Right hindlimb (tissue), 1 donor: ENCODE results near the gene CDH26.
"Not testable (repeated sequence)": the region's sequence is repeated elsewhere in the genome, so short reads cannot be mapped to it uniquely, and the experiment has no call there.

Experiments
- DNase-seq: peaks from one replicate; pipeline ENCODE4 v3.0.0-alpha.2; 2018

CDH26 gene

DNA sequence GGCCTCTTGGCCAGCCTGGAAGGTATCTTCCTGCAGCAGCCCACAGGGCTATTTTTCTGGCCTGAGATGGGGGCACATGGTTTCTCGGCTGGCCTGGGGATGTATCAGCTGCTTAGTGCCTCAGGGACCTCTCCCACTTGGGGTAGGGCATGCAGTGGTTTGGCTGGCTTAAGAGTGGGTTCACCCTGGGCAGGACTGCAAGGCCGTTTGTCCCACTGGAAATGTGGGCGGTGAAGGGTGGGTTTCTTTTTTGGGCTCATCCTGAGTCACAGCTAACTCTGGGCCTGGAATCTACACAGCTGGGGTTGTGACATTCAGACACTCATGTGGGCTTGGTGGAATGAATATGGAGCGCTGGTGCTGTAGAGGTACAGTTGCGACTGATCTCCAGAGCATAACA lies 62.0 kb downstream of the CDH26 start:
- DNase-seq, result no peak

DNA sequence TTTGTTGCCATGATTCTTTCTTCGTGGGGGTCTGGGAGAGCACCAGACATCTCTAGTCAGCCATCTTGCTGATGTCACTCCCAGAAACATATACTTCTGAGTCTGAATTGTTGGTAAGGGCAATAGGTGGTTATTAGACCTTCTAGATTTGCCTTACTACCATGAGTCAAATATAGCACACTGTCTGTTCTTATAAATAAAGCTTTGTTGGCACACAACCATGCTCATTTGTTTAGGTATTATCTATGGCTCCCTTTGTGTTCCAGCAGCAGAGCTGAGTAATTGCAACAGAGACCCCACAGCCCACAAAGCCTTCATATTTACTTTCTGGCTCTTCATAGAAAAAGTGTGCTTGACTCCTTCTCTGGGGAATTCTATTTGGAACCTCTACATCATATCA lies 62.9 kb downstream of the CDH26 start:
- DNase-seq, result no peak

DNA sequence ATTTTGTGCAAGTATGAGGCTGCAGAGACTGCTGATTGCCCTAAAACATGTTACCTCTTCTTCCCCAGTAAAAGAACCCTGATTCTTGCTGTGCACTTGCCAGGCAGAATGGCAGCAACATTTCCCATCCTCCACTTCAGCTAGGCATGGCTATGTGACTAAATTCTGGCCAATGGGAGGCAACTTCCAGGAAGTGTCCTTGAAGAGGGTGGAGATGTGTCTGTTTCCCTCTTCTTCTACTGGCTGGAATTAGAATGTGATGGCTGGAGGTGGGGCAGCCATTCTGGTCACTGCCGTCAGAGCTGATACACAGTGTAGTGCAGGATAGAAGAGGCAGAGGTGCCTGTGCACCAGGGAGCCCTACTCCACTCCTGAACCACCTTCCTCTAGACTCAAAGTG lies 64.6 kb downstream of the CDH26 start:
- no peak for DNase-seq

DNA sequence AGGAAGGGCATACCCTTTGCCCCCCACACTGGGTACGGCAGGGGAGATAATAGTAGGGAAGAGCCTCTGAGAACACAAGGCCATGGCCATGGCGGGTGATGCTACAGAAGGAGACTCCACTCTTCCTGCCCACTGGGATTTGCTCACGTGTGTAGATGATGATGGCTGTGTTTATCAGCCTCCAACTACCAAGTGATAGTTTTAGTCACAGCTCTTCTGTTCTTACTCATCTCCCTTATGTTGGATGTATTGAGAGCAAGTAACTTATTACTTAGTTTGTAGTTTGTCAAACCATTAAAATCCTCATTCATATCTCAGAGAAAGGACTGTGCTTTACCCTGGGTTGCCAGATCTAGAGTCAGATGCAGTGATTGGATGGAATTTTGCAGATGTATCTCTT lies 66.0 kb downstream of the CDH26 start:
- DNase-seq, result no peak

DNA sequence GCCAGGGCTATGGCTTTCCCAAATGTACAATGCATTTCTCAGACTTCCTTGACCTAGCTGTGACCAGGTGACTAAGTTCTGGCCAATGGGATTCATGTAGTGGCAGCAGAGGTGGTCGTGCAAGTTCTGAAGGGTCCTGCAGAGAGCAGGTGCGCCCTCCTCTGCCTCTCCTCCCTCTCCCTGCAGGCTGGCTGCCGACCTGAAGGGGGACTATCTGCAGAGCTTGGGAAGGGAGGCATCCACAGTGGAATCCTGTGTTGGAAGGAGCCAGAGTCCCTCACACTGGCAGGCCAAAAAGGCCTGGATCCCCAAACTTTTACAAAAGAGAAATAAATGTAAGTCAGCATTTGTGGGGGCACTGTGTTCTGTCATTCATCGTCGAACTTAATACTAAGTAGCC lies 66.6 kb downstream of the CDH26 start:
- DNase-seq, result no peak

DNA sequence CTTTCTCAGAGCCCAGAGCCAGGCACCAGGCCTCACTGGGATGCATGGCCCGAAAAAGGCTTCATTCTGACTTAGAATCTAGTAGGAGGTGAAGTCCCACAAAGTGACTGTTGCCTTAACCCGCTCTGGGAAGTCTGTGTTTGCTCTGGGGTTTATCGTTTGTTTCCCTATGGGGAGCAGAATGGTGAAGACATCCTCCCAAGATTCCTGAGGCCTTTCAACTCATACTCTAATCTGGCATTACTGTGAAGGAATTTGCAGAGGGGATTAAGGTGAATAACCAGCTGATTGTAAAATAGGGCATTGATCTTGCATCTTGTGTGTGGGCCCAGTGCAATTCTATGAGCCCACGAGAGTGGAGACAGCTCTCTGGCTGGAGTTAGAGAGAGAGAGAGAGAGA lies 67.8 kb downstream of the CDH26 start:
- no peak for DNase-seq

DNA sequence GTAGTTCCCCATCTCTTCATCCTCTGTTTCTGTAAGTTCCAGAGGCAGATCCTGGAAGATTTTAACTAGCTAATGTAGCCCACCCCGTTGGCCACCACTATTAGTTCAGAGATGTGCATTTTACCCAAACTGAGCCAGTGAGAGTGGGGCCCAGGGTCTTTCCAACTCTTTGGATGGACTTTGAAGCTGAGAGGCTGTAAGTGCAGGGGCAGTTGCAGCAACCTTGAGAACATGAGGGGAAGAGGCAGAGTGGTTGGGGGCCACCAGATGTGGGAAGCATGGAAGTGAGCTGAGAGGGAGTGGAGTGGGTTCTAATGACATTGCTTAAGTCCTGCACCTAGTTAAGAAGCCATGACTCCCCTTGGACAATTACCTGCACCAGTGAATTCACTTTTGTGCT lies 72.2 kb downstream of the CDH26 start:
- DNase-seq, result no peak

DNA sequence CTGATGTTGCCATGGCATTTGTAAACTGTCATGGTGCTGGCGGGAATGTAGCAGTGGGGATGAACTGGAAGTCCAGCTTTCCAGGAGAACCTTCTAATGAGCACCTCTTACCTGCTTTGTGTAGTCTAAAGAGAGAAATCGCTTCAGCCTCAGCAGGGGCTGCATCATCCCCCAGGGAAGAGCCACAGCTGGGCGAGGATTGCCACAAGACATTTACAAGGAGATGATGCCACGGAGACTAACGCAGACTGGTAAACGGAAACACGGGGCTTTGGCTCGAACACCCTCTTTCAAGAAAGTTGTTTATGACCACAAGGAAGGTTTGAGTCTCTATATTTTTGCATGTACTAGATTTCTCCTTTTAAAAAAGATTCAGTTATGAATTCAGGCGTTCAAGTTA lies 72.9 kb downstream of the CDH26 start:
- DNase-seq, result no peak

DNA sequence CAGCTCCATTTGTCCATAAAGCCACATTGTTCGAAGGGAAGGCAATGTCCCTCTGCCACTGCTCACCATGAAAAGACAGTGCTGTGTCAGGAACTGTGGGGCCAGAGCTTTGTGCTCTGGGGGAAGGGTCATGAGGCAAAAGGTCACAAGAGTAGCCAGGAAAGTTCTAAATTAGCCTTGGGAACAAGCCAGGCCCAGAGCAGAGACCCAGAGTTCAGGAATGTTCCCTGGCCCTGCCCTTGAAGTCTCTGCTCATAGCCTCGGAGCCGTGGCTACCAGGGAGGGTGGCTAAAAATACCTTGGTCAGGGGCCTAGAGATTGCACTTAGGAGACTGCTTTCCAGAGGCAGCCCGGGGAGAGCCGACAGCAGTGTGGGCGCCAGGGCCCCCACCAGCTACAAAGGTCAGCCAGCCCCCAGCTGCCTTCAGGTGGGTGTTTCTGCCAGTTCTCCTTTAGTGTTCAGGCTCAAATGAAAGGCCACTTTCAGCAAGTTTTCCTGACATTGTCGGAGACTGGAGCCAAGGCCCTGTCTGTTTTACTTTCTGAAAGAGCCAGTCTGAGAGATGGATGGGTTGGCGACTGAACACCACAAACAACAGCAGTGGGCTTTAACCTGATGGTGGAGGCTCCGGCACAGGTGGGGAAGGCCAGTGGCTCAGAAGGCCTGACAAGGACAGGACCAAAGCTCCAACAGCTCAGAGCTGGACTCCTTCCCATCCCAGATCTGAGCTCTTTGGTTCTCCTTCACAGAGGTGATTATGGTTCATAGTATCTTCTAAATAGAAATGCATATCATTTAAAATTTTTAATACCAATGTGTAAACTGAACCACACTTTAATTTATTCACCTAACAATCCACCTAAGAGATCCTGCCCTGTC lies 76.2 kb downstream of the CDH26 start:
- no peak for DNase-seq

DNA sequence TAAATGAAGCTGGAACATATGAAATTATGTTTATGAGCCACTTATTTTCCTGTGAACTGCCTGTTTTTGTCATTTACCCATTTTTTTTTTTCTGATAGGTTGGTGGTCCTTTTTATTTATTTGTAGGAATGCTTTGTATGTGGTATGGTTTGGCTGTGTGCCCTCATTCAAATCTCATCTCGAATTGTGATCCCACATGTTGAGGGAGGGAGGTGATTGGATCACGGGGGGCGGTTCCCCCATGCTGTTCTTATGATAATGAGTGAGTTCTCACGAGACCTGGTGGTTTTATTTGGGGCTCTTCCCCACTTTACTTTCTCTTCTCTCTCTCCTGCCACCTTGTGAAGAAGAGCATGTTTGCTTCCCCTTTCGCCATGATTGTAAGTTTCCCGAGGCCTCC lies 77.3 kb downstream of the CDH26 start:
- no peak for DNase-seq

DNA sequence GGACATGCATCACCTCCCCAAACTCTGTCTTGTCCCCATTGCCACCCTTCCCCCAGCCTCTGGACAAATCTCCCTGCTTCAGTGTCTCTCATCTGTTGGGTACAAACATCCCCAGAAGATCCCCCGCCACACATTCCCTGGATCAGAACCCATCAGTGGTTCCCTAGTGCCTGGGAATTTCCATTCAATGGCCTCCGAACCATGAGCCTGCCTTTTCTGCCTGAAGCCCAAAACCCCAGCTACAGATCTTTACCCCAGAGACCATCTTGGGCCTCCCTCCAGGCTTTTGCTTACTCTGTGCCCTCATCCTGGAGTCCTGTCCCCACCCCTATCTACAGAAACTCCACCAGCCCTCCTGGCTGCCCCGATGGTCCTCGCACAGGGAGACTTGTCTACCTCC lies 78.1 kb downstream of the CDH26 start:
- no peak for DNase-seq

DNA sequence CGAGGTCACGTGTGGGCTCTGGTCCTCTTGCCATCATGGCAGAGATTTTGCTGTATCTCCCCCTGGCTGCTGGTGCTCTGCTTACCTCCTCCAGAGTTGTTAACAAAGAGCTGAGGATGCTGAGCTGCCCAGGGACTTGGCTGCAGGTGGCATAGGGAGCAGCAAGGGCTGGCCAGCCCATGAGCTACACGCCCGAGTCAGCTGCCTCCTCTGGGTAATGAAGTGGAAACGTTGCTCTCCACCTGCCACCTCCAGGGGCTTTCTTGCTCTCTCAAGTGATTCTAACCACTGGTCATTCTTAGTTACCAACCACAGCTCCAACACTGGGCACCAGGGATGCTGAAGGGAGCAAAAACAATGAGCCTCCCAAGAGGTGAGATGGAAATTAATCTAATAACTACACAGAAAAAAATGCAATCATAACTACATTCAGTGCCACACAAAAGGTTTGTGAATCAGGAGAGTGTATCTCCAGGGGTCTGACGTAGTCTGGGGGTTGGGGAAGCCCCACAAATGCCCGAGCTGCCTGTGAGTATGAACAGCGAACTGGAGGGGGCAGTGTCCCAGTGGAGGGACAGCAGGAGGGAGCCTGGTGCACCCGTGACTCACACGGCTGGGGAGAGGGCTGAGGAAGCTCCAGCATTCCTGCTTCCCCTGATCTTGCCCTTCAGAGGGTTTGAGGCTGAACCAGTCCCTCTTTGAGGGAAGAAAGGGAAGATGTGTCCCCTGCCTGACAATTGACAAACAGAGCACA lies 78.7 kb downstream of the CDH26 start:
- no peak for DNase-seq

DNA sequence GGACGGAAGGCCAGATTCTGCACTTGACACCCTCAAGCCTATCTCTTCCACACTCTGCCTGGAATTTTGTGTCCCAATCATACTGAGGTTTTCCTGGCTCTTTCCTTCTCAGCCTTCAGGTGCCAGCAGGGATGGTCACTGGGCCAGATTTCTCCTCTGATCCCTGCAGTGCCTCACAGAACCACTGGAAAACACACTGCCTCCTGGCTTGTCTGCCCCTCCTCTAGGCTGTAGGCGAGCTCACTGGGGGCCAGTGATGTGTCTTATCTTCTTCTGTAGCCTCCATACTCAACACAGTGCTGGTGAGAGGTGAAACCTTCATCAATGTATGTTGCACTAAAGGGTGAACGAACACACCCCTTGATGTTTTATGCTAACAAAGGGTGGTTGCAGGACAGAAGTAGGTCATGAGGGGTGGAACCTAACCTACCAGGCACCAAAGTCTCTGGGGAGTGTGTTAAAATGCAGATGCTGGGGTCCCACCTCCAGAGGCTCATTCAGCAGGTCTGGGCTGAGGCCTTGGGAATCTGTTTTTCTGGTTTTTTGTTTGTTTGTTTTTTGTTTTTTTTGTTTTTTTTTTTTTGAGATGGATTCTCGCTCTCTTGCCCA lies 80.3 kb downstream of the CDH26 start:
- no peak for DNase-seq

DNA sequence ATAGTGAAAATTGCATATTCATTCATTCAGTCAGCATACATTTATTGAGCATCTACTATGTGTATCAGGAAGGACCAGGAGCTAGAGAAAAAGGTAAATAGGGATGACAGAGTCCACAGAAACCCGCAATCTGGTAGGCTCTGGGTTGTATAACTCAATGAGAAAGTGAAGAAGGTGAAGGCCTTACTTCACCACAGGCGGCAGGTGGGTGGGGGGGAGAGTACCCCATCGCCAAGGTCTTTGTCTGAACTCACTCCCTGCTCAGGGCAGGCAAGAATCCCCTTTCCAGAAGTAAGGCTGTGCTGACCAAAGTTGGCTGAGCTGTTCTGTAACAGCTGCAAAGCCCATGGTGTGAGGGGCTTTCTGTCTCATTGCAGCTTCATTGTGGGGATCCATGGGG lies 81.3 kb downstream of the CDH26 start:
- no peak for DNase-seq

DNA sequence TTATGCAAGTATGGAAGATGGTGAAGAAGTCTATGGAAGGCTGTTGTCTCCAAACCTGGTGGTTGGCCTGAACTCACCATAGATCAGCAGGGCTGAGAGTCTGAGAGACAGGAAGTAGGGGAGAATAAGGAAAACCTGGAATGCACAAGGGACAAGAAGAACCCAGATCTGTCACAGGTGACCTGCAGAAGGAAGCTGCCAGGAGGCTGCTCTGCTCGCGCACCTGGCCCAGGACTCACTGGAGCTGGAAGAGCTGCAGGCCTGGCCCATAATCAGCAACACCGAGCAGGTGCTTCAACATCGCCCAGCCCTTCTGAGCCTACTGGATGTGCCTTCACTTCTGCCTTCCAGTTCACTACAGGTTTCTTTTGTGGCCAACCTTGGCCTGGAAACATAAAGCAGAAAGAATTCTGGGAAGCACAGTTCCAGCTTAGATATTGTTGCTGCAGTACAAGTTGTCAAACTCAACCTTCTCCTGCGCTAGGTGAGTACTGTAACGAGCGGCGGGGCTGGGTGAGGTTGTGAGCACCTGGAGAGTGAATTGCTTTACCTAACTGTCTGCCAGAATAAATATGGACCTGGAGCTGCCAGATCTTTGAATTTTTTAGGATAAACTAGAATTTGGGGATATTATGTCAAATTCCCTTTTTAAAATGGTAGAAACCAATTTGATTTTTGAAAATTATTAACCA lies 82.4 kb downstream of the CDH26 start:
- no peak for DNase-seq

DNA sequence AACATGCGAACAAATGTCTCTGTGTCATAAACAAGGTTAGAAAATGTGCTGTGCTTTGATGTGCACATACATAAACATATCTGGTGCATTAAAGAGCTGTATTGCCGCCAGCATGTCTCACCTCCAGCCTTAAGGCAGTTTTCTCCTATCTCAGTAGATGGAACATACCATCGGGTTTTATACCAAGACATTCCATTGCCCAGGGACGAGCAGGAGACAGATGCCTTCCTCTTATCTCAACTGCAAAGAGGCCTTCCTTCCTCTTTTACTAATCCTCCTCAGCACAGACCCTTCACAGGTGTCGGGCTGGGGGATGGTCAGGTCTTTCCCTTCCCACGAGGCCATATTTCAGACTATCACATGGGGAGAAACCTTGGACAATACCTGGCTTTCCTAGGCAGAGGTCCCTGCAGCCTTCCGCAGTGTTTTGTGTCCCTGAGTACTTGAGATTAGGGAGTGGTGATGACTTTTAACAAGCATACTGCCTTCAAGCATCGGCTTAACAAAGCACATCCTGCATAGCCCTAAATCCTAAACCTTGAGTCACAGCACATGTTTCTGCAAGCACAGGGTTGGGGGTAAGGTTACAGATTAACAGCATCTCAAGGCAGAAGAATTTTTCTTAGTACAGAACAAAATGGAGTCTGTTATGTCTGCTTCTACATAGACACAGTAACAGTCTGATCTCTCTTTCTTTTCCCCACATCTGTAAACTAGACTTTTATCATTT lies 83.4 kb downstream of the CDH26 start:
- not testable (repeated sequence) for DNase-seq

DNA sequence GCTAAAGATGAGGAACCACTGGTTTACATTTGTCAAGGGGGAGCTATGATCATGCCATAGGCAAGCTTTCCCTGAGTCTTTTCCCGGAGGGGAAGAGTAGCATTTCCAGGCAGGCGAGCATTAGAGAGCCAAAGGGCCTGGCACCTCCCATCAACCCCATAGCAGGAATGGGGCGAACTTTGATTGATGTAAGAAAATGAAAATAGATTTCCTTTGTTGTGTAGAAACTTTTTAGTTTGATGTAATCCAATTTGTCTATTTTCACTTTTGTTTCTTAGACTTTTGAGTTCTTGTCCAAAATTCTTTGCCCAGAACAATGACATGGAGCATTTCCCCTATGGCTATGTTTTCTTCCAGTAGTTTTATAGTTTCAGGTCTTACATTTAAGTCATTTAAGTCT lies 85.2 kb downstream of the CDH26 start:
- no peak for DNase-seq

DNA sequence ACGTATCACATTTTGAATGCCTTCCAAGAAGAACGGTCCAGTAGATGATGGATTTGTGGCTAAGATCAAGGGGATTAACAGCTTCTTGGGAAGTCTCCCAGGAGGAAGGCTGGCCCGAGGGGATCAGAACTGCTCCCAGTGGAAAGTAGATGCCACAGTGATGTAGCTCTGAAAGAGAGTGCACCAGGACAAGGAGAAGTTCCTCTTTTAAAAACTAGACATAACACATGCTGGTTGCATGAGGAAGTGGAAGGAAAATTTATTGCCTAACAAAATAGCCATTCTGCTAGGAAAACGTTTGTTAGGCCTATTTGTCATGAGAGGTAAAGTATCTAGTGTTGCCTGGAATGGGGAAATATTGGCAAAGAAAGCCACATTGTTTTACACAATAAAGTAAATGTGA lies 87.8 kb downstream of the CDH26 start:
- DNase-seq, result no peak

DNA sequence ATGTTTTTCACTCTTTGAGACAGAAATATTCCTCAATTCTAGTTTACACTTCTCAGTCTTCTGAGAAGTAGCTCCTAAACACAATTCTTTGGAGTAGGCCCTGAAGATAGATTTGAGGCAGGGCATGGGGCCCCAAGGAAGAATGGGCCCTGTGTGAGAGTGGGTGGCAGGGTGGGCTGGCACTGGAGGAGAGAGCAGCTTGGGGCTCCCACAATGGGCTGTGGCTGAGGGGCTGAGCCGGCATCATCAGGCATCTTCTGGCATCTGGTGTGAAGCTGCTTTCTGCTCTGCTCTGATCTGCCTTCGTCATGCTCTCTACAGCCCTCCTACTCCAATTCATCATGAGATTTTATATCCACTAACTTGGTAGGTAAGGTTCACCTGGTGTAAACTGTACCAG lies 88.2 kb downstream of the CDH26 start:
- DNase-seq, result no peak

DNA sequence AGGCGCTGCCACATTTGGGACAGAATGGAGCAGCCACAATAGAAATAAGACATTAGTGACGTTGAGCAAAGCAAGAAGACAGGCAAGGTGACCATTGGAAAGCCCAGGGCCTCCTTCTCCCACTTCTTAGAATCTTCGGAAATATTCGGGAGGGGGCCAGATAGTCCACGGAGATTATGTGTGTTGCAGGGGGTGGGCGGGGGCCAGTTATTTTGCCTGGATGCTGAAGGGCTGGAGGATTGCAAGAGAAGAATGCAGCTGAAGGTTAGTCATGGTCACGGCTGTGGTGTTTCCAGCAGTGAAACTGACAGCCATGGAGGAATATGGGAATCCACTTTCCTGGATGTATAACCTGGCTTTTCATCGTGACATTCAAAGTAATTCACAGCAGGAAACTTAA lies 88.6 kb downstream of the CDH26 start:
- DNase-seq, result no peak

DNA sequence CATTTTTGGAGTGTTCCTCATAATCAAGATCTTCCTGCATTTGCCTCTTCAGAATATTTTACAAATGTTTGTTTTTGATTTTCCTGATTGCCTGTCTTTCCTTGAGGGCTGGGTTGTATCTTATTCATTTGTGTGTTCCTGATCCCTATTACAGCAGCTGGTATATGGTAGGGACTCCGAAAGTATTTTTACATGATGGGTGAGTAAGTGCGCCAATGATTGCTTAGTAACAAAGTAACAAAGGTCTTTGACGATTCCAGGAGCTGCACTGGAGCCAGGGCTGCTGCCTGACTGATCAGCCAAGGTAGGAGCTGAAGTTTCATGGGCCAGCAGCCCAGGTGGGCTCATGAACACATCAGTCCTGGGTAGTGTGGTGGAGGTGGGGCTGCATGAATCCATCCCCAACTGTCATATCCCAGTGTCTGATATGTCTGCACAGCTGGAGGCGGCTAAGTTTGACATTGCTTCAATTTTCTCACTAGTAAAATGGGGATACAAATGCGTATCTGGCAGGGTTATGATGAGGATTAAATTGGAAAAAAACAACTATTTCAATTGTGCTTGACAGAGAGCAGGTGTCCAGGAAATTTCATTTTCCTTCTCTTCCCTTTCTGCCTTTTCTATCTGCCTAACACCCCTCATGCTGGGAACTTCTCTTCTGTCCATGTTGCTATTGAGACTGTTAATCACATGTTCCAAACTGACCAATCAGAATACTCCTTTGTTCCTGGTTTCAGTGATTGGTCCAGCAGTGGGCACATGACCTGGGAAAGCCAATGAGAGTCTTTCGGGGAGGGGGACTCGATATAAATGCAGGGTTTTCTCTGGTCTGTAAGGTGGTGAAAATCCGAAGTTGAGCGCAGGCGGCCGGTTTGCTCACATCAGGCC lies 90.7 kb downstream of the CDH26 start:
- DNase-seq, result no peak

DNA sequence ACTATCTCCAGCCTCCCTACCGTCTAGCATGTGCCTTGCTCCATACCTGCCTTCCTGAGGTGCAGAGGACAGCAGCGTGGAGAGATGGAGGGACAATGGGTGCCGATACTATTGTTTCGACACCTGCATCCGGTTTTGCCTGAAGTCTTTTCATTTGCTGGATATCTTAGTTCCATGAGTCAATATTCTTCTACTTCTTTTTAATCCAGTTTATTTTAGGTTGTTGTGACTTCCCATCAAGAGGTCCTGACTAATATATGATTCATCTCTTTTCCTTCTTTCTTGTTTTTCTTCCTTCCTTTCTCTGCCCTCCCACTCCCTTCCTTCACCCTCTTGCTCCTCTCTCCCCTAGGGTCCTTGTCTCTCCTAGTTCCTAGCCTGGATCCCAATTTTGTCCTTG lies 91.4 kb downstream of the CDH26 start:
- no peak for DNase-seq
